Neural progenitor cell (in vitro differentiated cells): Measurements from ENCODE around the gene KNOP1.

ENCODE experiments used
- CTCF ChIP-seq: fragments of 200-600 bp; sonication (generic); IDR thresholded peaks from 2 replicates; pipeline ENCODE4 v1.5.1; 2017; ENCODE audit warnings: antibody characterized with exemption, mild to moderate bottlenecking
- EZH2 ChIP-seq: fragments of 200-600 bp; sonication (generic); IDR thresholded peaks from 2 replicates; pipeline ENCODE4 v1.6.1; 2017; ENCODE audit warnings: antibody characterized with exemption, mild to moderate bottlenecking, moderate library complexity

- peak; percentile 30 for TF ChIP-seq CTCF
- no peak for TF ChIP-seq EZH2
These were observed 37.1 kb downstream of the KNOP1 start for GRCh38 chr16:19680881-19681340.
